H9 (cell line): ENCODE data around the gene NFAM1. TPM values are rescaled to one million over a fixed set of nuclear protein-coding genes. Genes with fewer than 3 reads are reported as not detected.

ENCODE experiments used
- DNase-seq: peaks from one replicate; pipeline ENCODE4 v3.0.0-alpha.2; 2017
- H2AFZ ChIP-seq: one replicate; pipeline ENCODE4 v1.6.1; 2013; ENCODE audit warnings: mild to moderate bottlenecking, low read length, control low read depth, moderate library complexity
- H2AK5ac ChIP-seq: 2 replicates; pipeline ENCODE4 v1.6.1; 2013; ENCODE audit warnings: low read length, control low read depth, mixed read lengths; ENCODE audit not compliant: insufficient read length
- H2BK120ac ChIP-seq: one replicate; pipeline ENCODE4 v1.6.1; 2013; ENCODE audit warnings: low read depth, mild to moderate bottlenecking, low read length, control low read depth, inconsistent platforms; ENCODE audit not compliant: poor library complexity, severe bottlenecking
- H2BK12ac ChIP-seq: 2 replicates; pipeline ENCODE4 v1.6.1; 2013; ENCODE audit warnings: low read length, control low read depth, mixed read lengths, low read depth; ENCODE audit not compliant: insufficient read length
- H2BK15ac ChIP-seq: 2 replicates; pipeline ENCODE4 v1.6.1; 2013; ENCODE audit warnings: low read depth, low read length, control low read depth
- H2BK20ac ChIP-seq: one replicate; pipeline ENCODE4 v1.6.1; 2013; ENCODE audit warnings: low read depth, mild to moderate bottlenecking, low read length, control low read depth, inconsistent platforms; ENCODE audit not compliant: poor library complexity, severe bottlenecking
- H2BK5ac ChIP-seq: 2 replicates; pipeline ENCODE4 v1.6.1; 2013; ENCODE audit warnings: low read length, control low read depth, mixed read lengths; ENCODE audit not compliant: insufficient read length
- H3K14ac ChIP-seq: 2 replicates; pipeline ENCODE4 v1.6.1; 2013; ENCODE audit warnings: low read length, control low read depth; ENCODE audit not compliant: insufficient read depth
- H3K18ac ChIP-seq: 2 replicates; pipeline ENCODE4 v1.6.1; 2013; ENCODE audit warnings: low read depth, mild to moderate bottlenecking, mixed read lengths, low read length, control low read depth; ENCODE audit not compliant: insufficient read length
- H3K23ac ChIP-seq: 2 replicates; pipeline ENCODE4 v1.6.1; 2013; ENCODE audit warnings: low read length, control low read depth, mixed read lengths, low read depth; ENCODE audit not compliant: insufficient read length
- H3K23me2 ChIP-seq: 2 replicates; pipeline ENCODE4 v1.6.1; 2013; ENCODE audit warnings: low read depth, mild to moderate bottlenecking, mixed read lengths, low read length, control low read depth; ENCODE audit not compliant: insufficient read length, poor library complexity, severe bottlenecking
- H3K27ac ChIP-seq: 2 replicates; pipeline ENCODE4 v1.5.1; 2013; ENCODE audit warnings: low read length, control low read depth, mixed read lengths, low read depth; ENCODE audit not compliant: insufficient read length
- H3K27me3 ChIP-seq: 2 replicates; pipeline ENCODE4 v1.6.1; 2013; ENCODE audit warnings: low read length, control low read depth, inconsistent platforms; ENCODE audit not compliant: insufficient read depth
- H3K4ac ChIP-seq: 2 replicates; pipeline ENCODE4 v1.6.1; 2013; ENCODE audit warnings: low read depth, mild to moderate bottlenecking, control low read depth, inconsistent platforms, low read length, moderate library complexity
- H3K4me1 ChIP-seq: 2 replicates; pipeline ENCODE4 v1.6.1; 2013; ENCODE audit warnings: low read length, control low read depth, inconsistent platforms; ENCODE audit not compliant: insufficient read depth
- H3K4me2 ChIP-seq: 2 replicates; pipeline ENCODE4 v1.6.1; 2013; ENCODE audit warnings: low read length, control low read depth, mixed read lengths; ENCODE audit not compliant: insufficient read length, insufficient read depth
- H3K56ac ChIP-seq: 2 replicates; pipeline ENCODE4 v1.6.1; 2013; ENCODE audit warnings: low read depth, mild to moderate bottlenecking, mixed read lengths, low read length, control low read depth; ENCODE audit not compliant: insufficient read length
- H3K79me1 ChIP-seq: 2 replicates; pipeline ENCODE4 v1.6.1; 2013; ENCODE audit warnings: low read depth, mild to moderate bottlenecking, moderate library complexity, low read length, control low read depth, inconsistent platforms; ENCODE audit not compliant: insufficient read depth, poor library complexity, severe bottlenecking
- H3K79me2 ChIP-seq: 2 replicates; pipeline ENCODE4 v1.6.1; 2013; ENCODE audit warnings: low read length, control low read depth, inconsistent platforms; ENCODE audit not compliant: insufficient read depth
- H3K9ac ChIP-seq: 2 replicates; pipeline ENCODE4 v1.6.1; 2013; ENCODE audit warnings: low read length, control low read depth, mixed read lengths; ENCODE audit not compliant: insufficient read length; ENCODE audit errors: extremely low read depth
- H3K9me3 ChIP-seq: one replicate; pipeline ENCODE4 v1.6.1; 2013; ENCODE audit warnings: low read depth, low read length, inconsistent platforms; ENCODE audit not compliant: control insufficient read depth
- H3T11ph ChIP-seq: one replicate; pipeline ENCODE4 v1.6.1; 2013; ENCODE audit warnings: mild to moderate bottlenecking, low read length, control low read depth, inconsistent platforms
- H4K20me1 ChIP-seq: one replicate; pipeline ENCODE4 v1.6.1; 2013; ENCODE audit not compliant: control insufficient read depth, insufficient read length, insufficient read depth
- H4K5ac ChIP-seq: 2 replicates; pipeline ENCODE4 v1.6.1; 2013; ENCODE audit warnings: low read depth, mild to moderate bottlenecking, mixed read lengths, low read length, control low read depth; ENCODE audit not compliant: insufficient read length
- H4K8ac ChIP-seq: replicated peaks from 2 replicates; pipeline ENCODE4 v1.6.1; 2013; ENCODE audit warnings: low read length, control low read depth, mixed read lengths, low read depth; ENCODE audit not compliant: insufficient read length
- H4K91ac ChIP-seq: 2 replicates; pipeline ENCODE4 v1.6.1; 2013; ENCODE audit warnings: low read depth, mild to moderate bottlenecking, moderate library complexity, mixed read lengths, low read length, control low read depth; ENCODE audit not compliant: insufficient read length
- H3K27ac Mint-ChIP-seq, 3 experiments: 2 replicates in 2 of 3; 3 replicates in 1 of 3; pipeline ENCODE4 v1.8.0; 2020 to 2021; ENCODE audit warnings: mixed read lengths in 3 of 3, mild to moderate bottlenecking in 1 of 3, moderate library complexity in 1 of 3
- H3K27me3 Mint-ChIP-seq: 2 replicates; pipeline ENCODE4 v1.8.0; 2021; ENCODE audit warnings: low read depth, mild to moderate bottlenecking, moderate library complexity, mixed read lengths
- H3K36me3 Mint-ChIP-seq, 3 experiments: 2 replicates in 2 of 3; 3 replicates in 1 of 3; pipeline ENCODE4 v1.8.0; 2020 to 2021; ENCODE audit warnings: low read depth in 3 of 3, mixed read lengths in 3 of 3; ENCODE audit not compliant: insufficient read depth in 1 of 3
- H3K4me1 Mint-ChIP-seq, 2 experiments: 2 replicates each; pipeline ENCODE4 v1.8.0; 2020; ENCODE audit warnings: mixed read lengths in 2 of 2
- H3K4me3 Mint-ChIP-seq, 2 experiments: 2 replicates in 1 of 2; 3 replicates in 1 of 2; pipeline ENCODE4 v1.8.0; 2020 to 2021; ENCODE audit warnings: mild to moderate bottlenecking in 2 of 2, mixed read lengths in 2 of 2, moderate library complexity in 1 of 2
- H3K9me3 Mint-ChIP-seq, 2 experiments: 2 replicates in 1 of 2; 3 replicates in 1 of 2; pipeline ENCODE4 v1.8.0; 2020; ENCODE audit warnings: mild to moderate bottlenecking in 2 of 2, mixed read lengths in 2 of 2, moderate library complexity in 1 of 2
- WGBS: extraction: QIAGEN DNeasy Blood & Tissue Kit; methylation state at CpG from one replicate; pipeline ENCODE4 v1.1.7; 2013; ENCODE audit warnings: missing lambda C conversion rate, low lambda C conversion rate, mixed read lengths; ENCODE audit not compliant: insufficient read length; ENCODE audit errors: extremely low coverage; 5-methylcytosine and 5-hydroxymethylcytosine counted together
- total RNA-seq: library from RNA; stranded (reverse); gene quantifications from 2 replicates; pipeline ENCODE4 v1.2.1, GENCODE V29; 2021
- TF ChIP-seq, protein P1 (sequence below): fragments of 200-600 bp; sonication (generic); conservative IDR thresholded peaks from 3 replicates; pipeline ENCODE4 v1.8.0; 2021; ENCODE audit warnings: antibody characterized with exemption, mild to moderate bottlenecking

The NFAM1 gene
- total RNA-seq, 1 experiment from 2014 or later, result 0.68 TPM

DNA sequence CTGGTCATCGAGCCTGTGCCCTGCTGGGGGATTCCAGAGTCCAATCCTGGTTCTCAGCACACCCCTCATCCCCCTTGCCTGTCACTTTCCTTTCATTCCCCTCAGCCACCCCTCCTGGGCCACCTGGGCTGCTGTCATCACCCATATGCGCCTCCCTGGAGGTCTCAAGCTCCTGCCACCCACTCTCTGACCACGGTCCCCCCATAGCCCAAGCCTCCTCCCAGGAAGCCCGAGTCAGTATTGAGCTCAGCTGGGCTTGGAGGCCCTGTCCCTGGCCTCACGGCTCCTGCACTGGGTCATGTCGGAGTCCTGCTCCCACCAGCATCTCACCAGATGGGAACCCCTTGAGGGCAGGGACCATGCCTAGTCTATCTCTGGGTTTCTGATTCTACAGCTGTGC, 44.6 kb downstream of the NFAM1 start:
- no peak overlapping the region for H3T11ph ChIP-seq
- no peak overlapping the region for H3K18ac ChIP-seq
- H4K20me1 ChIP-seq, result no peaks in the 10 kb centered on the region
- no peak overlapping the region for H3K27ac ChIP-seq
- no peak overlapping the region for H2BK5ac ChIP-seq
- H2AFZ ChIP-seq, result no peak overlapping the region
- H3K4me2 ChIP-seq, result no peak overlapping the region
- Mint-ChIP-seq H3K4me3 (0 out of 5 replicates have a peak overlapping the region, but pooled peaks of 1 of the 2 experiments have one; percentile 26), H3K9me3 (no peaks in the 10 kb centered on the region), H3K36me3 (no peaks in the 10 kb centered on the region), H3K27ac (no peak overlapping the region), H3K27me3 (peaks cover 67% of the 10 kb centered on the region), H3K4me1 (peaks cover 9 to 27% of the 10 kb centered on the region in 2 experiments)
- no peak overlapping the region for H4K91ac ChIP-seq
- no peak overlapping the region for H4K8ac ChIP-seq
- H2BK120ac ChIP-seq, result no peak overlapping the region
- no peaks in the 10 kb centered on the region for H3K23me2 ChIP-seq
- no peak overlapping the region for H3K9ac ChIP-seq
- H3K4me1 ChIP-seq, result no peaks in the 10 kb centered on the region
- no peaks in the 10 kb centered on the region for H3K79me1 ChIP-seq
- WGBS, result no CpG with 5 or more reads among the region's 6 CpGs
- H3K27me3 ChIP-seq, result no peaks in the 10 kb centered on the region; the same call in 1 of the 2 replicates
- H4K5ac ChIP-seq, result no peak overlapping the region
- DNase-seq, result no peak
- TF ChIP-seq, protein P1, sequence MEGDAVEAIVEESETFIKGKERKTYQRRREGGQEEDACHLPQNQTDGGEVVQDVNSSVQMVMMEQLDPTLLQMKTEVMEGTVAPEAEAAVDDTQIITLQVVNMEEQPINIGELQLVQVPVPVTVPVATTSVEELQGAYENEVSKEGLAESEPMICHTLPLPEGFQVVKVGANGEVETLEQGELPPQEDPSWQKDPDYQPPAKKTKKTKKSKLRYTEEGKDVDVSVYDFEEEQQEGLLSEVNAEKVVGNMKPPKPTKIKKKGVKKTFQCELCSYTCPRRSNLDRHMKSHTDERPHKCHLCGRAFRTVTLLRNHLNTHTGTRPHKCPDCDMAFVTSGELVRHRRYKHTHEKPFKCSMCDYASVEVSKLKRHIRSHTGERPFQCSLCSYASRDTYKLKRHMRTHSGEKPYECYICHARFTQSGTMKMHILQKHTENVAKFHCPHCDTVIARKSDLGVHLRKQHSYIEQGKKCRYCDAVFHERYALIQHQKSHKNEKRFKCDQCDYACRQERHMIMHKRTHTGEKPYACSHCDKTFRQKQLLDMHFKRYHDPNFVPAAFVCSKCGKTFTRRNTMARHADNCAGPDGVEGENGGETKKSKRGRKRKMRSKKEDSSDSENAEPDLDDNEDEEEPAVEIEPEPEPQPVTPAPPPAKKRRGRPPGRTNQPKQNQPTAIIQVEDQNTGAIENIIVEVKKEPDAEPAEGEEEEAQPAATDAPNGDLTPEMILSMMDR, result no peak
- no peak overlapping the region for H2BK20ac ChIP-seq
- H3K23ac ChIP-seq, result no peak overlapping the region
- H3K79me2 ChIP-seq, result no peaks in the 10 kb centered on the region
- no peak overlapping the region for H2AK5ac ChIP-seq
- no peak overlapping the region for H3K4ac ChIP-seq
- no peak overlapping the region for H3K56ac ChIP-seq
- H3K9me3 ChIP-seq, result no peaks in the 10 kb centered on the region
- H3K14ac ChIP-seq, result no peak overlapping the region
- H2BK12ac ChIP-seq, result no peak overlapping the region
- no peak overlapping the region for H2BK15ac ChIP-seq
